ENCODE measurements around the gene MELK. TPM values are rescaled to one million over a fixed set of nuclear protein-coding genes. Genes with fewer than 3 reads are reported as not detected.

Gene MELK
- total and polyA plus RNA-seq, 8 donors: 4.9 to 32.1 (median 16.2) TPM

DNA sequence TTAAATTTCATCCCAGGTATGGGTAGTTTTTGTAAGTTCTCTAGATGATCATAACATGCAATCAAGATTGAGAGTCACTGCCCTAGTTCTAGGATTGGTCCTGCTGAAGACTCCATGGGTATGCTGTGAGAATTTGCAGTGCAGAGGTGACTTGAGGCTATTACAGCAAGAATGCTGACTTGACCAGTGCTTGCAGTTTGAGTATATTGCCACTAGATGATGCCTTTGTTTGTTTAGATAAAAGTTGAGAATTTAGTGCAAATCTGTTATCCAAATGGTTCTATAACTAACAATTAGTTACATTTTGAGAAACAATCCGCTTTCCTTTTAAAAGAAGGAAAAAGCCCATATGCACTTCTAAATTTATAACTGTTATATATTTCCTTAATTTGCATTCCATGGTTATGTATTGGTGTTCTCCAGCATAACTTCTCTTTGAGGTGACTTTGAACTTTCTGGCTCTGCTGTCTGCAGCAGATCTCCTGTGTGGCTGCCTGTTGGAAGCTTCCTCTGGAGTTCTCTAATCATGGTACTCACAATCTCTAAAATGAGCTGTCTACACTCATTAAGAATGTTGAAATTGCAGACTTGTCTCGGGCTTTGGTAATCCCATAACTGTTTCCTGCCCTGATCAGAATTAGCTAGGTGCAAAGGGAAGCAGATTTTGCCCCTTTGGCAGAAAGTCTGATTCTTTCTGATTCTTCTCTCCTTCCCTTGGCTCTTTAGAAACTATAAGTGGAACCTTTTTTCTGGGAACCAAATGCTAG, 24.9 kb downstream of the MELK start:
- Histone ChIP-seq H3K4me3 (no peak overlapping the region), H3K9me3 (no peaks in the 10 kb centered on the region), H3K4me1 (no peaks in the 10 kb centered on the region), H3K27me3 (no peaks in the 10 kb centered on the region), H3K36me3 (peaks cover 0 to 5% of the 10 kb centered on the region in 2 donors), H3K27ac (no peak overlapping the region)
- DNase-seq (peak in 1 of 4 donors; percentile 3), ATAC-seq (peak; percentile 74)
- TF ChIP-seq, protein P1, sequence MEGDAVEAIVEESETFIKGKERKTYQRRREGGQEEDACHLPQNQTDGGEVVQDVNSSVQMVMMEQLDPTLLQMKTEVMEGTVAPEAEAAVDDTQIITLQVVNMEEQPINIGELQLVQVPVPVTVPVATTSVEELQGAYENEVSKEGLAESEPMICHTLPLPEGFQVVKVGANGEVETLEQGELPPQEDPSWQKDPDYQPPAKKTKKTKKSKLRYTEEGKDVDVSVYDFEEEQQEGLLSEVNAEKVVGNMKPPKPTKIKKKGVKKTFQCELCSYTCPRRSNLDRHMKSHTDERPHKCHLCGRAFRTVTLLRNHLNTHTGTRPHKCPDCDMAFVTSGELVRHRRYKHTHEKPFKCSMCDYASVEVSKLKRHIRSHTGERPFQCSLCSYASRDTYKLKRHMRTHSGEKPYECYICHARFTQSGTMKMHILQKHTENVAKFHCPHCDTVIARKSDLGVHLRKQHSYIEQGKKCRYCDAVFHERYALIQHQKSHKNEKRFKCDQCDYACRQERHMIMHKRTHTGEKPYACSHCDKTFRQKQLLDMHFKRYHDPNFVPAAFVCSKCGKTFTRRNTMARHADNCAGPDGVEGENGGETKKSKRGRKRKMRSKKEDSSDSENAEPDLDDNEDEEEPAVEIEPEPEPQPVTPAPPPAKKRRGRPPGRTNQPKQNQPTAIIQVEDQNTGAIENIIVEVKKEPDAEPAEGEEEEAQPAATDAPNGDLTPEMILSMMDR (IDR thresholded peaks at IDR 0.05): peak; percentile 21 to 50
- intact Hi-C loops (cut with DNase I): no loop called here

DNA sequence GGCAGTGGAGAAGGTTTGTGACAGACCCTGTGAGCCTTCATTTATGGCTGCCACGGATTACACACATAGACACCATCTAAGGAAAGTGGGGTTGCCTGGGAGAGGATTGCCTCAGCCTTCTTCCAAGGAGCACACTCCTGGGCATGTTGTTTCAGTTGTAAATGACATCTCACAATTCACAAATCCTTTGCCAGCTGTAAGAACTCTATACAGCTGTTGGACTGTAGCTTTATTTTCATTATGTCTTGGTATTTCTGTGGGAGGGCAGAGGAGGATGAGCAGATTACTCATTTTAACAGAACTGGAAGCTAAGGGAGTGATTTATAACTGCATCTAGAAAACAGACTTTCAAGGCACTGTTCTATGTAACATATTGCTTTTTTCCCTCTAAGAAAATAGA, 25.6 kb downstream of the MELK start:
- Histone ChIP-seq H3K36me3 (peaks cover 0 to 5% of the 10 kb centered on the region in 2 donors), H3K4me1 (no peaks in the 10 kb centered on the region), H3K27ac (no peak overlapping the region), H3K4me3 (no peak overlapping the region), H3K27me3 (no peaks in the 10 kb centered on the region), H3K9me3 (no peaks in the 10 kb centered on the region)
- DNase-seq (no peak), ATAC-seq (no peak)
- intact Hi-C loops (cut with DNase I): no loop called here
- TF ChIP-seq, protein P1 (IDR thresholded peaks at IDR 0.05): no peak

DNA sequence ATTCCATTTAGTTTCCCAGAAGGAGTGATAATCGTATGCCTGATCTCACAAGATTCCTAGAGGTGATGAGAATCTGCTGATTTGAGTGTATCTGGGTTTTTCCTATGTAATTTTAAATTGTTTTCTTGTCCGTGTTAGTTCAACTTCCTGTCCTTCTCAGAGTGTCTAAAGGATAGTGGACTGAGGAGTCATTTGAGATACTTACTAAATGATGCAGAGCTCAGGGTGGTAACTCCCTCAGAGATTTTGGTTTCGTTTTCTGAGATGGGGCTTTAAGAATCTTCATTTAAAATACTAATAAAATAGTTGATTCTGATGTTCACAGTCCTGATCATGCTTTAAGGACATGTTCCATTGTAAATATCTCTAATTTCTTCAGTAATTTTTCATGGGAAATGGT, 30.3 kb downstream of the MELK start:
- Histone ChIP-seq H3K27me3 (no peaks in the 10 kb centered on the region), H3K4me1 (no peaks in the 10 kb centered on the region), H3K9me3 (no peaks in the 10 kb centered on the region), H3K36me3 (no peaks in the 10 kb centered on the region), H3K4me3 (no peak overlapping the region), H3K27ac (no peak overlapping the region)
- TF ChIP-seq, protein P1 (IDR thresholded peaks at IDR 0.05): no peak
- ATAC-seq (no peak), DNase-seq (no peak)
- intact Hi-C loops (cut with DNase I): no loop called here

DNA sequence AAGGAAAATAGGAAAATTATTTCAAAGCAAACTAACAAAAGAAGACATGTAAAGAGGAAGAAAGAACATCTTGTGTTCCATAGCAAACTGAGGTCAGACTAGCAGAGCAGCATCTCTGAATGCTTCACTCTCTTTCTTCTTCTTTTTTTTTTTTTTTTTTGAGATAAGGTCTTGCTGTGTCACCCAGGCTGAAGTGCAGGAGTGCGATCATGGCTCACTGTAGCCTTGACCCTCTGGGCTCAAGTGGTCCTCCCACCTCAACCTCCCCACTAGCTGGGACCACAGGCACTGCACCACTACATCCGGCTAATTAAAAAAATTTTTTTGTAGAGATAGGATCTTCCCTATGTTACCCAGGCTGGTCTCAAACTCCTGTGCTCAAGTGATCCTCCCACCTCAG, 36.6 kb downstream of the MELK start:
- ATAC-seq: no peak
- intact Hi-C loops (cut with DNase I): no loop called here
- H3K4me3 ChIP-seq: no peak overlapping the region
- TF ChIP-seq, protein P1 (IDR thresholded peaks at IDR 0.05): no peak
- H3K4me1 ChIP-seq: no peaks in the 10 kb centered on the region
- no peaks in the 10 kb centered on the region for H3K9me3 ChIP-seq
- no peak overlapping the region for H3K27ac ChIP-seq
- no peaks in the 10 kb centered on the region for H3K36me3 ChIP-seq
- DNase-seq: no peak
- H3K27me3 ChIP-seq: no peaks in the 10 kb centered on the region

DNA sequence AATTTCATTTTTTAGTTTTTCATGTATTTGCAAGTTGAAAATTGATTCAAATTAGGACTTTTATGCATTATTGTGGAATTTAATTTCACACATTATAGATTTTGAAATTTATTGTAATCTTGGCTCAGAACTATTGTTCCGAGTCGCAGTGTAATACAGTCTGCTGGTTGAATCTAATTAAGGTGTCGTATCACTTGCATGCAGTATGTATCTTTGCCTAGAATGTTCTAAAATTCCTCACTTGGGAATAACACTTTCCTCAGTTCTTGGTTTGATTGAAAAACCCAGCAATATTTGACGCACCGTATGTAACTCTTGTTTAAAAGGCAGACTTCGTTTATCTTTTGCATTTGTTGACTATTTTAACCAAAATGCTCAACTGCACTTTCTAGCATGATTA, 49.4 kb downstream of the MELK start:
- intact Hi-C loops (cut with DNase I): no loop called here
- Histone ChIP-seq H3K4me3 (no peak overlapping the region), H3K9me3 (no peaks in the 10 kb centered on the region), H3K36me3 (no peaks in the 10 kb centered on the region), H3K4me1 (no peaks in the 10 kb centered on the region), H3K27ac (no peak overlapping the region), H3K27me3 (no peaks in the 10 kb centered on the region)
- DNase-seq: no peak
- TF ChIP-seq, protein P1 (IDR thresholded peaks at IDR 0.05): no peak
- no peak for ATAC-seq

Data from left lung (tissue), 10 donors.